GM23338 (cell line): ENCODE data around the gene VIL1. TPM values are rescaled to one million over a fixed set of nuclear protein-coding genes. Genes with fewer than 3 reads are reported as not detected.

Source experiments
- ATAC-seq: fragments of 200-7000 bp; cut with Tn5 transposase; 3 replicates; pipeline ENCODE4 v1.9.1; 2020
- DNase-seq: peaks from one replicate; pipeline ENCODE4 v3.0.0-alpha.2; 2015; ENCODE audit warnings: low spot score
- H2AFZ ChIP-seq: fragments of 200-600 bp; sonication (generic); 2 replicates; pipeline ENCODE4 v1.8.0; 2016; ENCODE audit warnings: antibody characterized with exemption, mild to moderate bottlenecking, moderate library complexity
- H3F3A ChIP-seq: fragments of 200-600 bp; sonication (generic); replicated peaks from 2 replicates; pipeline ENCODE4 v1.8.0; 2017; ENCODE audit warnings: antibody characterized with exemption, mixed run types, low read depth
- H3K27ac ChIP-seq: fragments of 200-600 bp; sonication (generic); 2 replicates; pipeline ENCODE4 v1.6.1; 2016; ENCODE audit warnings: low read depth
- H3K27me3 ChIP-seq: fragments of 200-600 bp; sonication (generic); 2 replicates; pipeline ENCODE4 v1.8.0; 2016; ENCODE audit warnings: mild to moderate bottlenecking, mixed run types, moderate library complexity; ENCODE audit not compliant: insufficient read depth
- H3K36me3 ChIP-seq: fragments of 200-600 bp; sonication (generic); 2 replicates; pipeline ENCODE4 v1.8.0; 2016; ENCODE audit warnings: mild to moderate bottlenecking; ENCODE audit not compliant: insufficient read depth
- H3K4me1 ChIP-seq: fragments of 200-600 bp; sonication (generic); 2 replicates; pipeline ENCODE4 v1.8.0; 2016; ENCODE audit warnings: mild to moderate bottlenecking, moderate library complexity; ENCODE audit not compliant: insufficient read depth
- H3K4me2 ChIP-seq: fragments of 200-600 bp; sonication (generic); 2 replicates; pipeline ENCODE4 v1.7.1; 2017; ENCODE audit warnings: mixed run types
- H3K4me3 ChIP-seq: fragments of 200-600 bp; sonication (generic); 2 replicates; pipeline ENCODE4 v1.6.1; 2016; ENCODE audit warnings: mixed run types
- H3K79me2 ChIP-seq: fragments of 200-600 bp; sonication (generic); replicated peaks from 2 replicates; pipeline ENCODE4 v1.8.0; 2017; ENCODE audit warnings: mild to moderate bottlenecking; ENCODE audit not compliant: insufficient read depth
- H3K9me2 ChIP-seq: fragments of 200-600 bp; sonication (generic); 2 replicates; pipeline ENCODE4 v1.8.0; 2017; ENCODE audit not compliant: insufficient read depth
- H4K20me1 ChIP-seq: fragments of 200-600 bp; sonication (generic); replicated peaks from 2 replicates; pipeline ENCODE4 v1.8.0; 2017; ENCODE audit warnings: mild to moderate bottlenecking; ENCODE audit not compliant: insufficient read depth
- H3K27ac Mint-ChIP-seq: 2 replicates; pipeline ENCODE4 v1.8.0; 2020; ENCODE audit warnings: inconsistent platforms, mild to moderate bottlenecking, moderate library complexity, mixed read lengths
- H3K27me3 Mint-ChIP-seq: 3 replicates; pipeline ENCODE4 v1.8.0; 2022; ENCODE audit warnings: low read depth, mild to moderate bottlenecking, moderate library complexity, mixed read lengths, inconsistent platforms; ENCODE audit not compliant: insufficient read depth, poor library complexity
- H3K36me3 Mint-ChIP-seq: 3 replicates; pipeline ENCODE4 v1.8.0; 2021; ENCODE audit warnings: low read depth, mild to moderate bottlenecking, inconsistent platforms, moderate library complexity, mixed read lengths
- H3K4me1 Mint-ChIP-seq: 3 replicates; pipeline ENCODE4 v1.8.0; 2020; ENCODE audit warnings: mild to moderate bottlenecking, inconsistent platforms, mixed read lengths
- H3K4me3 Mint-ChIP-seq: 3 replicates; pipeline ENCODE4 v1.8.0; 2021; ENCODE audit warnings: moderate library complexity, mild to moderate bottlenecking, inconsistent platforms, mixed read lengths
- H3K9me3 Mint-ChIP-seq: 3 replicates; pipeline ENCODE4 v1.8.0; 2020; ENCODE audit warnings: moderate library complexity, mild to moderate bottlenecking, inconsistent platforms, mixed read lengths
- CREB1 ChIP-seq: fragments of 250-450 bp; sonication (Bioruptor Pico); IDR thresholded peaks from 2 replicates; pipeline ENCODE4 v1.5.0; 2020; ENCODE audit warnings: low read depth, mild to moderate bottlenecking, moderate library complexity
- ETS1 ChIP-seq: IDR thresholded peaks from 2 replicates; pipeline ENCODE4 v1.6.1; 2016; ENCODE audit warnings: antibody characterized with exemption
- EZH2 ChIP-seq: fragments of 200-600 bp; sonication (generic); IDR thresholded peaks from one replicate; pipeline ENCODE4 v1.8.0; 2017; ENCODE audit warnings: antibody characterized with exemption, mild to moderate bottlenecking, low read depth; ENCODE audit not compliant: unreplicated experiment
- JUNB ChIP-seq: IDR thresholded peaks from one replicate; pipeline ENCODE4 v1.6.1; 2016; ENCODE audit warnings: antibody characterized with exemption; ENCODE audit not compliant: unreplicated experiment
- NANOG ChIP-seq: IDR thresholded peaks from 2 replicates; pipeline ENCODE4 v1.6.1; 2016; ENCODE audit warnings: antibody characterized with exemption, borderline replicate concordance
- ZNF114 ChIP-seq: fragments of 250-450 bp; sonication (Bioruptor Pico); IDR thresholded peaks from 2 replicates; pipeline ENCODE4 v1.5.0; 2020; ENCODE audit warnings: mild to moderate bottlenecking, moderate library complexity
- polyA plus RNA-seq: library from polyadenylated mRNA; unstranded; fragments of >200 nt; fragmentation: Nextera tagmentation; extraction: Ambion mirVana; gene quantifications from 2 replicates; pipeline ENCODE4 v1.2.1, GENCODE V29; 2016
- total RNA-seq: library from RNA; depleted of rRNA; stranded (reverse); fragments of >200 nt; shearing (Covaris generic); gene quantifications from 2 replicates; pipeline ENCODE4 v1.2.3, GENCODE V29; 2014
- TF ChIP-seq, protein P1 (sequence below): IDR thresholded peaks from one replicate; pipeline ENCODE4 v1.6.1; 2018; ENCODE audit warnings: antibody characterized with exemption; ENCODE audit not compliant: unreplicated experiment

The VIL1 gene
- total and polyA plus RNA-seq, 2 experiments from 2014 or later: 3.5 to 5.9 TPM

DNA sequence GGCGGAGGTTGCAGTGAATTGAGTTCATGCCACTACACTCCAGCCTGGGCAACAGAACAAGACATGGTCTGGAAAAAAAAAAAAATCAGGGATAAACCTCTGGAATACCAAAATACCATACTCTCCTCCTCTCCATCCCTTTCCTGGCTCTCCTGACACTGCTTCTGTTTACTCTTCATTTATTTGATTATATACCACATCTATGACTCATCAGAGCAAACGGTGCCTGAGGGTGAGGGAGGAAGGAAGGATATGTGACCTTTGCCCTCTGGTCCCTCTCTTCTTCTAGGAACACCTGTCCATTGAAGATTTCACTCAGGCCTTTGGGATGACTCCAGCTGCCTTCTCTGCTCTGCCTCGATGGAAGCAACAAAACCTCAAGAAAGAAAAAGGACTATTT is 30.0 kb downstream of the VIL1 start:
- Mint-ChIP-seq H3K36me3 (peaks cover 22% of the 10 kb centered on the region), H3K4me3 (no peak overlapping the region), H3K27ac (no peak overlapping the region), H3K4me1 (peaks cover 16% of the 10 kb centered on the region; the same call in 2 of the 3 replicates), H3K9me3 (no peaks in the 10 kb centered on the region), H3K27me3 (peaks cover 2% of the 10 kb centered on the region)
- no peak overlapping the region for H3K4me2 ChIP-seq
- no peak for DNase-seq
- no peak overlapping the region for H2AFZ ChIP-seq
- no peaks in the 10 kb centered on the region; the same call in 1 of the 2 replicates for H4K20me1 ChIP-seq
- TF ChIP-seq JUNB (no peak), CREB1 (no peak), EZH2 (no peak), ETS1 (no peak)
- TF ChIP-seq, protein P1, sequence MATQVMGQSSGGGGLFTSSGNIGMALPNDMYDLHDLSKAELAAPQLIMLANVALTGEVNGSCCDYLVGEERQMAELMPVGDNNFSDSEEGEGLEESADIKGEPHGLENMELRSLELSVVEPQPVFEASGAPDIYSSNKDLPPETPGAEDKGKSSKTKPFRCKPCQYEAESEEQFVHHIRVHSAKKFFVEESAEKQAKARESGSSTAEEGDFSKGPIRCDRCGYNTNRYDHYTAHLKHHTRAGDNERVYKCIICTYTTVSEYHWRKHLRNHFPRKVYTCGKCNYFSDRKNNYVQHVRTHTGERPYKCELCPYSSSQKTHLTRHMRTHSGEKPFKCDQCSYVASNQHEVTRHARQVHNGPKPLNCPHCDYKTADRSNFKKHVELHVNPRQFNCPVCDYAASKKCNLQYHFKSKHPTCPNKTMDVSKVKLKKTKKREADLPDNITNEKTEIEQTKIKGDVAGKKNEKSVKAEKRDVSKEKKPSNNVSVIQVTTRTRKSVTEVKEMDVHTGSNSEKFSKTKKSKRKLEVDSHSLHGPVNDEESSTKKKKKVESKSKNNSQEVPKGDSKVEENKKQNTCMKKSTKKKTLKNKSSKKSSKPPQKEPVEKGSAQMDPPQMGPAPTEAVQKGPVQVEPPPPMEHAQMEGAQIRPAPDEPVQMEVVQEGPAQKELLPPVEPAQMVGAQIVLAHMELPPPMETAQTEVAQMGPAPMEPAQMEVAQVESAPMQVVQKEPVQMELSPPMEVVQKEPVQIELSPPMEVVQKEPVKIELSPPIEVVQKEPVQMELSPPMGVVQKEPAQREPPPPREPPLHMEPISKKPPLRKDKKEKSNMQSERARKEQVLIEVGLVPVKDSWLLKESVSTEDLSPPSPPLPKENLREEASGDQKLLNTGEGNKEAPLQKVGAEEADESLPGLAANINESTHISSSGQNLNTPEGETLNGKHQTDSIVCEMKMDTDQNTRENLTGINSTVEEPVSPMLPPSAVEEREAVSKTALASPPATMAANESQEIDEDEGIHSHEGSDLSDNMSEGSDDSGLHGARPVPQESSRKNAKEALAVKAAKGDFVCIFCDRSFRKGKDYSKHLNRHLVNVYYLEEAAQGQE: no peak
- H3F3A ChIP-seq: no peaks in the 10 kb centered on the region
- ATAC-seq: no peak
- H3K36me3 ChIP-seq: peaks cover 4% of the 10 kb centered on the region
- H3K27ac ChIP-seq: no peak overlapping the region
- 0 out of 2 replicates have a peak, but pooled peaks cover 10% of the 10 kb centered on the region for H3K4me1 ChIP-seq
- H3K79me2 ChIP-seq: no peaks in the 10 kb centered on the region
- no peaks in the 10 kb centered on the region for H3K27me3 ChIP-seq
- no peaks in the 10 kb centered on the region for H3K9me2 ChIP-seq
- H3K4me3 ChIP-seq: no peak overlapping the region

DNA sequence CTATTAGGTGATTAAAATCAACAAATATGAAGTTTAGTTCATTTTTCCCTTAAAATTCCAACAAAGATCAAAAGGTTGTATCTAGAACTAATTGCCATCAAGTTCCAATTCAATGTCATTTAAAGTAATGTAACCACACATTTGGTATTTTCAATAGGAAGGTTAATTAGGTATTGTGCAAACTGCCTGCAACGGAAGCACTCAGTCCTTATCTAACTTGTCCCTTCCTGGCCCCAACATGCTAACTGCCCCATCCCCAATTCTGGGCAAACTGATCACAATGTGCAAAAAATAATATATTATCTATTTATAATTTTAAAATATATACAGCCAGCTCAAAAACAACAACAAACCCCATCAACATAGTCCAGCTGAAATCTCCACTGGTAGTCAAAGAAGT is 33.2 kb downstream of the VIL1 start:
- no peaks in the 10 kb centered on the region for H3K9me2 ChIP-seq
- no peaks in the 10 kb centered on the region for H3K9me3 Mint-ChIP-seq
- TF ChIP-seq ETS1: no peak
- TF ChIP-seq CREB1: no peak
- no peak for TF ChIP-seq NANOG
- no peak for TF ChIP-seq ZNF114
- peaks cover 2% of the 10 kb centered on the region for H3K27me3 Mint-ChIP-seq
- peaks cover 54% of the 10 kb centered on the region for H3K36me3 Mint-ChIP-seq
- no peak overlapping the region for H3K4me3 ChIP-seq
- no peaks in the 10 kb centered on the region for H3F3A ChIP-seq
- peaks cover 16% of the 10 kb centered on the region for H3K36me3 ChIP-seq
- H3K4me1 ChIP-seq: 0 out of 2 replicates have a peak, but pooled peaks cover 10% of the 10 kb centered on the region
- H3K4me3 Mint-ChIP-seq: no peak overlapping the region
- H4K20me1 ChIP-seq: no peaks in the 10 kb centered on the region; the same call in 1 of the 2 replicates
- DNase-seq: no peak
- H3K27ac ChIP-seq: no peak overlapping the region
- H2AFZ ChIP-seq: no peak overlapping the region
- no peaks in the 10 kb centered on the region for H3K27me3 ChIP-seq
- H3K4me1 Mint-ChIP-seq: peaks cover 16% of the 10 kb centered on the region; the same call in 2 of the 3 replicates
- no peak for ATAC-seq
- no peak overlapping the region for H3K27ac Mint-ChIP-seq
- no peak overlapping the region for H3K4me2 ChIP-seq
- H3K79me2 ChIP-seq: no peaks in the 10 kb centered on the region
